ENCODE data around the gene IER5L. TPM values are rescaled to one million over a fixed set of nuclear protein-coding genes. Genes with fewer than 3 reads are reported as not detected.

Gene IER5L
- total and polyA plus RNA-seq, 9 of the 15 experiments (the other 6 are each of a cell fraction or from before 2014, with no cell fraction given) = 0.14 to 11.9 (median 0.52) TPM

DNA sequence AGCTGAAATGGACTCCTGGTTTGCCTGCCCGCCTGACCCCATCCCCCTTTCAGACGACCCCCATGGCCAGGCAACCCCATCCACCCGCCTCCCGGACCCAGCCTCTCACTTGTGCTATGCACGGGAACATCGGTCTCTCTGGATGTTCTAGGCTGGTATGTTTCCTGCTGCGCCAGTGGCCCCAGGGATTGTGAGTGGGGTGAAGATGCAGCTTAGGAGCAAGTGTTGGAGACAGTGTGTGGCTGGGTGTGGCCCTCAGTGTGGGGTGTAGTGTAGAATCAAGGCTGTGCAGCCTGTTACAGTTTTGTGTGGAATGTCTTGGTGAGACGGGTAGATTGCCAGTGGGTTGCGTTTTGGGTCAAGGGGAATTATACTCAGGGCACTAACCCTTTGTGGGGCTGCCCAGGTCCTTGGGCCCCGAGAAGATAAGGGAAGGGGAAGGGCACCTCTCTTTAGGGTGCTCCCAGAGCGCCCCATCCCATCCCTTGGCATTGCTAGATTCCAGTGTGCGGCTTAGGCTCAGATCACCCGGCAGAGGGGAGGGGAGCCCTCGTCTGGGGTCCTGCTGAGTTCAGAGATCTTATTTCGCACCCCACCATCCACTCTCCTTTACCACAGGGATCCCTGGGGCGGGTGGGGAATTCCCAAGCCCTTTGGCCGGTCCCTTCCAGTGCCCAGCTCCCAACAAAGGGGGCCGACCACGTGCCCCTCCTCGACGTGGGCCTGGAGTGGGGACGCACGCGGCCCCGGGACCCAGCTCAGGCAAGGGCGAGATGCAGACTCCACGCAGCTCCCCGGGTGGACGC is 4.6 kb downstream of the IER5L start (continued):
- TF ChIP-seq, protein P1, sequence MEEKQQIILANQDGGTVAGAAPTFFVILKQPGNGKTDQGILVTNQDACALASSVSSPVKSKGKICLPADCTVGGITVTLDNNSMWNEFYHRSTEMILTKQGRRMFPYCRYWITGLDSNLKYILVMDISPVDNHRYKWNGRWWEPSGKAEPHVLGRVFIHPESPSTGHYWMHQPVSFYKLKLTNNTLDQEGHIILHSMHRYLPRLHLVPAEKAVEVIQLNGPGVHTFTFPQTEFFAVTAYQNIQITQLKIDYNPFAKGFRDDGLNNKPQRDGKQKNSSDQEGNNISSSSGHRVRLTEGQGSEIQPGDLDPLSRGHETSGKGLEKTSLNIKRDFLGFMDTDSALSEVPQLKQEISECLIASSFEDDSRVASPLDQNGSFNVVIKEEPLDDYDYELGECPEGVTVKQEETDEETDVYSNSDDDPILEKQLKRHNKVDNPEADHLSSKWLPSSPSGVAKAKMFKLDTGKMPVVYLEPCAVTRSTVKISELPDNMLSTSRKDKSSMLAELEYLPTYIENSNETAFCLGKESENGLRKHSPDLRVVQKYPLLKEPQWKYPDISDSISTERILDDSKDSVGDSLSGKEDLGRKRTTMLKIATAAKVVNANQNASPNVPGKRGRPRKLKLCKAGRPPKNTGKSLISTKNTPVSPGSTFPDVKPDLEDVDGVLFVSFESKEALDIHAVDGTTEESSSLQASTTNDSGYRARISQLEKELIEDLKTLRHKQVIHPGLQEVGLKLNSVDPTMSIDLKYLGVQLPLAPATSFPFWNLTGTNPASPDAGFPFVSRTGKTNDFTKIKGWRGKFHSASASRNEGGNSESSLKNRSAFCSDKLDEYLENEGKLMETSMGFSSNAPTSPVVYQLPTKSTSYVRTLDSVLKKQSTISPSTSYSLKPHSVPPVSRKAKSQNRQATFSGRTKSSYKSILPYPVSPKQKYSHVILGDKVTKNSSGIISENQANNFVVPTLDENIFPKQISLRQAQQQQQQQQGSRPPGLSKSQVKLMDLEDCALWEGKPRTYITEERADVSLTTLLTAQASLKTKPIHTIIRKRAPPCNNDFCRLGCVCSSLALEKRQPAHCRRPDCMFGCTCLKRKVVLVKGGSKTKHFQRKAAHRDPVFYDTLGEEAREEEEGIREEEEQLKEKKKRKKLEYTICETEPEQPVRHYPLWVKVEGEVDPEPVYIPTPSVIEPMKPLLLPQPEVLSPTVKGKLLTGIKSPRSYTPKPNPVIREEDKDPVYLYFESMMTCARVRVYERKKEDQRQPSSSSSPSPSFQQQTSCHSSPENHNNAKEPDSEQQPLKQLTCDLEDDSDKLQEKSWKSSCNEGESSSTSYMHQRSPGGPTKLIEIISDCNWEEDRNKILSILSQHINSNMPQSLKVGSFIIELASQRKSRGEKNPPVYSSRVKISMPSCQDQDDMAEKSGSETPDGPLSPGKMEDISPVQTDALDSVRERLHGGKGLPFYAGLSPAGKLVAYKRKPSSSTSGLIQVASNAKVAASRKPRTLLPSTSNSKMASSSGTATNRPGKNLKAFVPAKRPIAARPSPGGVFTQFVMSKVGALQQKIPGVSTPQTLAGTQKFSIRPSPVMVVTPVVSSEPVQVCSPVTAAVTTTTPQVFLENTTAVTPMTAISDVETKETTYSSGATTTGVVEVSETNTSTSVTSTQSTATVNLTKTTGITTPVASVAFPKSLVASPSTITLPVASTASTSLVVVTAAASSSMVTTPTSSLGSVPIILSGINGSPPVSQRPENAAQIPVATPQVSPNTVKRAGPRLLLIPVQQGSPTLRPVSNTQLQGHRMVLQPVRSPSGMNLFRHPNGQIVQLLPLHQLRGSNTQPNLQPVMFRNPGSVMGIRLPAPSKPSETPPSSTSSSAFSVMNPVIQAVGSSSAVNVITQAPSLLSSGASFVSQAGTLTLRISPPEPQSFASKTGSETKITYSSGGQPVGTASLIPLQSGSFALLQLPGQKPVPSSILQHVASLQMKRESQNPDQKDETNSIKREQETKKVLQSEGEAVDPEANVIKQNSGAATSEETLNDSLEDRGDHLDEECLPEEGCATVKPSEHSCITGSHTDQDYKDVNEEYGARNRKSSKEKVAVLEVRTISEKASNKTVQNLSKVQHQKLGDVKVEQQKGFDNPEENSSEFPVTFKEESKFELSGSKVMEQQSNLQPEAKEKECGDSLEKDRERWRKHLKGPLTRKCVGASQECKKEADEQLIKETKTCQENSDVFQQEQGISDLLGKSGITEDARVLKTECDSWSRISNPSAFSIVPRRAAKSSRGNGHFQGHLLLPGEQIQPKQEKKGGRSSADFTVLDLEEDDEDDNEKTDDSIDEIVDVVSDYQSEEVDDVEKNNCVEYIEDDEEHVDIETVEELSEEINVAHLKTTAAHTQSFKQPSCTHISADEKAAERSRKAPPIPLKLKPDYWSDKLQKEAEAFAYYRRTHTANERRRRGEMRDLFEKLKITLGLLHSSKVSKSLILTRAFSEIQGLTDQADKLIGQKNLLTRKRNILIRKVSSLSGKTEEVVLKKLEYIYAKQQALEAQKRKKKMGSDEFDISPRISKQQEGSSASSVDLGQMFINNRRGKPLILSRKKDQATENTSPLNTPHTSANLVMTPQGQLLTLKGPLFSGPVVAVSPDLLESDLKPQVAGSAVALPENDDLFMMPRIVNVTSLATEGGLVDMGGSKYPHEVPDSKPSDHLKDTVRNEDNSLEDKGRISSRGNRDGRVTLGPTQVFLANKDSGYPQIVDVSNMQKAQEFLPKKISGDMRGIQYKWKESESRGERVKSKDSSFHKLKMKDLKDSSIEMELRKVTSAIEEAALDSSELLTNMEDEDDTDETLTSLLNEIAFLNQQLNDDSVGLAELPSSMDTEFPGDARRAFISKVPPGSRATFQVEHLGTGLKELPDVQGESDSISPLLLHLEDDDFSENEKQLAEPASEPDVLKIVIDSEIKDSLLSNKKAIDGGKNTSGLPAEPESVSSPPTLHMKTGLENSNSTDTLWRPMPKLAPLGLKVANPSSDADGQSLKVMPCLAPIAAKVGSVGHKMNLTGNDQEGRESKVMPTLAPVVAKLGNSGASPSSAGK (IDR thresholded peaks at IDR 0.05) = peak; percentile 58
- TF ChIP-seq ZC3H4 (CRISPR knock-in tag; IDR thresholded peaks at IDR 0.05; ENCODE audit: borderline replicate concordance) = 0 out of 2 replicates have a peak, but pooled peaks have one; percentile 29

All from K562 (cell line).